HG03064 (cell line): ENCODE measurements around the gene ATL1.
"Not testable (repeated sequence)": the region's sequence is repeated elsewhere in the genome, so short reads cannot be mapped to it uniquely, and the experiment has no call there.

Experiments used
- ATAC-seq: cut with Tn5 transposase; IDR thresholded peaks from one replicate; pipeline ENCODE4 v1.9.1; 2021; ENCODE audit warnings: low read depth; ENCODE audit not compliant: unreplicated experiment

ATL1 gene

DNA sequence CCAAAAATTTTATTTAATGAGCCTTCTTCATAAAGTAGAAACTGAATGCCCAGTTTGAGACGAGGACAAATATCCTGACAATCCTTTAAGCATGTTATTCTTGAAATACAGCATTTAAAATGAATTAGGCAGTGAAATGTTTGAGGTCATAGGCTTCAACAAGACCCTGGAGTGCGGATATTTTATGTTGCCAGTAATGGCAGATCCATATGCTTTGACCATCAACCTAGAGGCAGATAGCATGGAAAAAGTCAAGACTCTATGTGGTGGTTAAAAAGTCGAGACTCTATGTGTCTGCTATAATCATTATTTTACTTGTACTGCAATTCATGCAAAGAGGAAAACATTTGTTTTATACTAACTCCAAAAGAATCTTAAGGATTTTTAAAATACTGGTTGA lies 25.5 kb upstream of the ATL1 start:
- no peak for ATAC-seq

DNA sequence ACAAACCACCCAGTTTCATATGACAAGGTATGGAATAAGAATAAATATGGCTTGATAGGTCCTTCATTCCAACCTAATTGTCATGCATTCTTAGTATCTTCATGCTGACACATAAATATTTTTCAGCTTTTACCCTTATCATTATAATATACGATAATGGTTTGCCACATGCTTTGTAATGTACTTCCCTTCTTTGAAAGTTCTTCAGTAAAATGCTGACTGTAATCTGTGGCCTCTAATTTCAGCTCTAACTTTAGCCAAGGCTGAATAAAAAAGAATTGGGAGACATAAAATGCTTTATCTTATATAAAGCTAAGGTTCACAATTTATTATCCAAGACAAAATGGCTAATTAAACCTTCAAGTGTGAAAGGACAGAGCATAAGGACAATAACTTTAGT lies 24.9 kb upstream of the ATL1 start:
- ATAC-seq = no peak

DNA sequence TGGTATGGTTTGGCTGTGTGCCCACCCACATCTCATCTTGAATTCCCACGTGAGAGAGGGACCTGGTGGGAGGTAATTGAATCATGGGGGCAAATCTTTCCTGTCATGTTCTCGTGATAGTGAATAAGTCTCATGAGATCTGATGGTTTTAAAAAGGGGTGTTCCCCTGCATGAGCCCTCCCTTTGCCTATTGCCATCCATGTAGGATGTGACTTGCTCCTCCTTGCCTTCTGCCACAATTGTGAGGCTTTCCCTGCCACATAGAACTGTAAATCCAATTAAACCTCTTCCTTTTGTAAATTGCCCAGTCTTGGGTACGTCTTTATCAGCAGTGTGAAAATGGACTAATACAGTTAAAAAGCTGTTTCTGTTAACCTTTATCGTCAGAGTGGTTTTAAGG lies 21.9 kb upstream of the ATL1 start:
- ATAC-seq = not testable (repeated sequence)

DNA sequence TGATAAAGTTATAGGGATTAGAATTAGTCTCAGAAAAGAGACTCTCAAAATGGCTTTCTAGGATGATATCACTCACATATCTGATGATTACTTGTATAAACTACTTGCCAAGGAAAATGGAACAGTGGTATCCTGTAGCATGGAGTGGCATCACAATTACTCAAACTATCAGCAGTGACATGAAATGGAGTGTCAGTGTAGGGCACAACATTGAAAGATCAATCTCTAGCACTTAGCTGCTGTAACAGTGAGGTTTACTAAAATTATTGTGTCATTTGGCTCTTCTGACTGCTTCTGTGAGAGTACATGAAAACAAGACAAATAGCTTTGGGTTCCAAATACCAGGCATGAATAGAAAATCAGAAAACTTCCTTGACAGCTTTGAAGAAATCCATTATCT lies 20.9 kb upstream of the ATL1 start:
- ATAC-seq = no peak

GRCh38 chr14:50541159-50541567 lies 18.8 kb upstream of the ATL1 start:
- ATAC-seq = no peak

DNA sequence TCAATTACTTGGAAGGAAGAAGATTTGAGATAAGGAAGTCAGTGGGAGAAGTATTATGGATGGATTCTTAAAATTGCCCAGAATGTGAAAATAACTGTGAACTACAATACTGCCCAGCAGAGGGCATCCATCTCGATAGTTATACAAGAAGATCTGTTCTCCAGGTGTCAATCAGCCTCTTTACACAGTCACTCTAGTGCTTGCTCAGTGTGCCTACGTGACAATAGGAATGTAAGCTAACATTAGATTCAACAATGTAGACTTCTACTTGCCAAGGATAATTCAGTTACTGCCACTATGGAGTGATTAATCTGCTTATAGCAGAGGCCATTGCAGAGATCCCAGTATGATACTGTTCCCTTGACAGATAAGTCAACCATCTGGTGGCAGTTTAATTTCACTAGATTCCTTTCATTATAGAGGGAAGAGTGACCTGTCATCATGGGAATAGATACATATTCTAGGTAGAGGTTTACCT lies 17.0 kb upstream of the ATL1 start:
- no peak for ATAC-seq

DNA sequence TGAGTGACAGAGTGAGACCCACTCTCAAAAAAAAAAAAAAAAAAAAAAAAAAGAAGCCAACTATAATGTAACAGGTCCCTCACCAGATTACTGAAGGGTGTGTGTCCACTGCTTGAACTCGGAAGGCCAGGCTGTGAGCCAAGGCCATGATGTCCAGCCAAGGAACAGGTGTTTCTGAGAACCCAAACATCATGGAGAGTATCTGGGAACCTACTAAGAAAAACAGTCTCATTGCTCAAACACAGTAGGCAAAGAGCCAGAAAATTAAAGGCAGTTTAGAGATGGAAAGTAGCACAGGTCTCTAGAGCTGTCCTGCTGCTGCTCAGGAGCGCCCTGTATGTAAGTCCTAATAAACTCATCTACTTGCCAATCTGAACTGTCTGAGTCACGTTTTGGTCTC lies 15.0 kb upstream of the ATL1 start:
- ATAC-seq = no peak

- no peak for ATAC-seq
Measured at GRCh38 chr14:50545618-50546017, 14.3 kb upstream of the ATL1 start.

DNA sequence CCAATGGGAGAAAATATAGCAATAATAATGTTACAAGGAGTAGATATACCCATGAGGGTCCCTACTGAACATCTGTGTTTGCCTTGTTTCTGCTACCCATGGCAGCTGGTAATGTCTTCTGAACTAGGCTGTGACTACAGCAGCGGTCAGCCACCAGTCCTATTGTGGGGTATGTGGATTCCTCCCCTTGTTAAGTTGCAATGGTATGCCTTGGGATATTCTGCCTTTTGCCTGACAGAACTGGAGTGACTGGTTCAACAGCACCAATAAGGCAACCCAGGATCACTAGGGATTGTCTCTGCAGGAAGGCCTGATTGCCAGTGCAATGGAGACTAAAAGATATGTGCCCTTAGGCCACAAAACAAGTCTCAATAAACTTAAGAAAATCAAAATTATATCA lies 9.7 kb upstream of the ATL1 start:
- ATAC-seq = no peak

- no peak for ATAC-seq
Measured at GRCh38 chr14:50551877-50552276, 8.1 kb upstream of the ATL1 start.

DNA sequence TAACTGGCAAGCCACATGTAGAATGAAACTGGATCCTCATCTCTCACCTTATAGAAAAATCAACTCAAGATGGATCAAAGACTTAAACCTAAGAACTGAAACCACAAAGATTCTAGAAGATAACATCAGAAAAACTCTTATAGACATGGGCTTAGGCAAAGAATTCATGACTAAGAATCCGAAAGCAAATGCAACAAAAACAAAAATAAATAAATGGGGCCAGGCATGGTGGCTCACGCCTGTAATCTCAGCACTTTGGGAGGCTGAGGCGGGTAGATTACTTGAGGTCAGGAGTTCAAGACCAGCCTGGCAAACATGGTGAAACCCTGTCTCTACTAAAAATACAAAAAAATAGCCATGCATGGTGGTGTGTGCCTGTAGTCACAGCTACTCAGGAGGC lies 7.1 kb upstream of the ATL1 start:
- not testable (repeated sequence) for ATAC-seq

GRCh38 chr14:50560931-50561285 lies 963 bp downstream of the ATL1 start:
- ATAC-seq = no peak

DNA sequence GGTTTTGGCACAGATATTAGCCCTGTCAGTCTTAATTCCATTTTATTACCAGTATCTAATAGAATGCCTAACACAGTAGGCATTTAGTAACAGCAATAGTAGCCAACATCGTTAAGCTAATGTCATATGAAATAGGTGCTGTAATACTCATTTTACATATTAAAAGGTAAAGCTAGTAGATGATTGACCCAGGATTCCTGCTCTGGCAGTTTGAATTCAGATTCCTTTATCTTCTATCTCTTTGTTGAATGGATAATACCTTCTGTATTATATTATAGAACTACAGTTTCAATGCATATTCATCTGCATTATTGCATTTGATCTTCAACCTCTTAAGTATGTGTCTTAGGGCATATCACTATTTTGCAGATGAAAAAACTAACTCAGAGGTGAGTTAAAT lies 2.9 kb downstream of the ATL1 start:
- no peak for ATAC-seq

DNA sequence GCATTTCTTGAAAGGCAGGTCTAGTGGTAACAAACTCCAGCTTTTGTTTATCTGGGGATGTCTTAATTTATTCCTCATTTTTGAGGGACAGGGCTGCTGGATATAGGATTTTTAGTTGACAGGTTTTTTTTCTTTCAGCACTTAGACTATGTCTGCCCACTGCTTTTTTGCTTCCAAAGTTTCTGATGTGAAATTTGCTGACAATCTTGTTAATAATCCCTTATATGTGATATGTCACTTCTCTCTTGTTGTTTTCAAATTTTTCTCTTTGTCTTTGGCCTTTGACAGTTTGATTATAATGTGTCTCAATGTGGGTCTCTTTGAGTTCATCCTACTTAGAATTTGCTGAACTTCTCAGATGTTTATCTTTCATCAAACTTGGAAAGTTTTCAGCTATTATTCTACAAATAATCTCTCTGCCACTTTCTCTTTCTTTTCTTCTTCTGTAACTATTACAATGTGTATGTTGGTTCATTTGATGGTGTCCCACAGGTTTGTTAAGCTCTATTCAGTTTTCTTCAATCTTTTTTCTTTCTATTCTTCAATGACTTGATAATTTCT lies 9.8 kb downstream of the ATL1 start:
- ATAC-seq = no peak

- no peak for ATAC-seq
Measured at GRCh38 chr14:50573862-50574261, 13.9 kb downstream of the ATL1 start.

GRCh38 chr14:50575769-50576168 lies 15.8 kb downstream of the ATL1 start:
- no peak for ATAC-seq

GRCh38 chr14:50577982-50578381 lies 18.0 kb downstream of the ATL1 start:
- no peak for ATAC-seq

GRCh38 chr14:50578433-50578832 lies 18.5 kb downstream of the ATL1 start:
- no peak for ATAC-seq

DNA sequence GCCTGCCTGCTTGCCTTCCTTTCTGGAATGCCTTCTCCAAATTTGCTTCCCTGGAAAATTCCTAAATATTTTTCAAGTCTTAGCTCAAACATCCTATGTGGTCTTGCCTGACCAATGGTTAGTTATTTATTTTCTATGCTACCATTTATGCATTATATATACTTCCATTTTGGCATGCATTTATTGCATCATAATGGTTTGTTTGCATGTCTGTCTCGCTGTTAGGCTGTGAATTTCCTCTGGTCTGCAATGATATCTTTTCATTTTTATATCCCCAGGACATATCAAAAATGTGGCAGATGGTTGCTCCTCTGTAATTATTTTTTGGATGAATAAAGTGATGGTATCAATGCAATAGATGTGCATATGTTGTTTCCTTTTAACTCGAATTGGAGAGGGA lies 30.5 kb downstream of the ATL1 start:
- no peak for ATAC-seq

GRCh38 chr14:50594577-50595316 lies 34.8 kb downstream of the ATL1 start:
- ATAC-seq = no peak

DNA sequence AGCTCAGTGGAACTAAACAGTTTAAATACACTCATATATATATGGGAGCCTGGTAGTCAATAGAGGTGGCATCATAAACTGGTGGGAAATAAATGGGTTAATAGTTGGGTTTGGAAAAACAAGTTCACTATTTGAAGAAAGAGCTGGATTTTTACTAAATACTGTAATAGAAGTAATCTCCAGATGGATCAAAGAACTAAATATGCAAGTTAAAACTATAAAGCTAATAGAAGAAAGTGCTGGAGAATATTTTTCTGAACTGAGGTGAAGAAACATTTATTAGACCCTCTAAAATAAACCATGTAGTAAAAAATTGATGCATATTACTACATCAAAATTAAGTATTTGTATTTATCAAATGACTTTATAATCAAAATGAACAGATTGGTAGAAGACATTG lies 38.8 kb downstream of the ATL1 start:
- ATAC-seq = no peak

DNA sequence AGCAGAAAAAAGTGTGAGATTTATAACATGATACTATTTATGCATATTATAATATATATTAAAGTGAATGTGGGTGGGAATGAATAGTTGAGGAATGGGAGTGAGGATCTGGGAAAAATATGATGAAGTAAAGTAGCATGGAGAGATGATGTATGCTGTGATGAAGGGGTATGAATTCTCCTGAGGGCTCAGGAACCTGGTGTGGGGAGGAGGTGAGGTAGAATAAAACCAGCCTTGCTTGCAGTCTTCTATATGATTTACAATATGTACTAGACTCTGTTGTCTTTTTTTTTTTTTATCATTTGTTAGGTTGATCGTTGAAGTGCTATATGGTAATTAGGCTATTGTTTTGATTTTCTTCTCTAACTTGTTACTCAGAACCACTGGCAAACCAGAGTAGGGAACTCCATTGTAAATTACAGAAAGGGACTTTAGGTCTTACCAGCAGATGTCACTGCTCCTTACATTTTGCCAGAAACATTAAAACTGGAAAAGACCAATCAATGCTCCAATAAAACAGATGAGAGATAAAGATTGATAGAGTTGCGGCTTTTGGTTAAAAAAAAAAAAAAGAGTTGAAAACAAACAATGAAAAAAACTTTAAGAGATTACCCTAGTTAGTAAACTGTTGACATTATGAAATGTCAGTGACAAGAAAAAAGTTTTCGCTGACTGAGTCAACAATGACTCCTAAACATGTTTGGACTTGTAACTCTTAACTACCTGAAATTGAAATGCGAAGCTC lies 39.9 kb downstream of the ATL1 start:
- ATAC-seq = no peak
